ENCODE data around the gene C1QTNF12. TPM values are rescaled to one million over a fixed set of nuclear protein-coding genes. Genes with fewer than 3 reads are reported as not detected.

C1QTNF12 gene
- total RNA-seq, 2 experiments from 2014 or later = 3.4 to 4.8 TPM

GRCh38 chr1:1285102-1285571, 38.6 kb upstream of the C1QTNF12 start:
- Histone ChIP-seq H3K9me3 (ENCODE audit: control insufficient read depth in 1 of 2, insufficient read depth in 1 of 2, low read length in 2 of 2) (peaks cover 0 to 3% of the 10 kb centered on the region in 2 experiments), H3K27ac (ENCODE audit: low read depth in 1 of 2, low read length in 2 of 2) (no peak overlapping the region), H3K4me3 (ENCODE audit: low read length) (no peak overlapping the region), H3K4me1 (ENCODE audit: insufficient read depth, low read length) (peaks cover under 1% of the 10 kb centered on the region), H3K36me3 (ENCODE audit: insufficient read depth, low read length) (no peaks in the 10 kb centered on the region), H3K27me3 (ENCODE audit: control insufficient read depth in 1 of 2, insufficient read depth in 2 of 2, low read length in 2 of 2) (no peaks in the 10 kb centered on the region)
- POLR2A ChIA-PET = no interaction called here
- Mint-ChIP-seq H3K4me3 (no peak overlapping the region), H3K27ac (no peak overlapping the region), H3K9me3 (no peaks in the 10 kb centered on the region), H3K27me3 (no peaks in the 10 kb centered on the region), H3K4me1 (ENCODE audit: low read depth) (no peaks in the 10 kb centered on the region), H3K36me3 (ENCODE audit: low read depth) (no peaks in the 10 kb centered on the region)
- no peak for ATAC-seq (ENCODE audit: poor library complexity)
- no peak for TF ChIP-seq CTCF (IDR thresholded peaks at IDR 0.05)
- DNase-seq = no peak
- intact Hi-C loops (cut with DNase I, micrococcal nuclease) = no loop called here
- CTCF ChIA-PET = no interaction called here

GRCh38 chr1:1284221-1285101, 37.9 kb upstream of the C1QTNF12 start:
- Mint-ChIP-seq H3K27ac (no peak overlapping the region), H3K4me1 (ENCODE audit: low read depth) (no peaks in the 10 kb centered on the region), H3K27me3 (no peaks in the 10 kb centered on the region), H3K9me3 (no peaks in the 10 kb centered on the region), H3K4me3 (no peak overlapping the region), H3K36me3 (ENCODE audit: low read depth) (no peaks in the 10 kb centered on the region)
- peak in 1 of 14 experiments; percentile 25 for DNase-seq
- H3K36me3 ChIP-seq (ENCODE audit: insufficient read depth, low read length) = no peaks in the 10 kb centered on the region
- H3K4me3 ChIP-seq (ENCODE audit: low read length) = no peak overlapping the region
- peaks cover 0 to 3% of the 10 kb centered on the region in 2 experiments for H3K9me3 ChIP-seq (ENCODE audit: control insufficient read depth in 1 of 2, insufficient read depth in 1 of 2, low read length in 2 of 2)
- H3K27me3 ChIP-seq (ENCODE audit: control insufficient read depth in 1 of 2, insufficient read depth in 2 of 2, low read length in 2 of 2) = no peaks in the 10 kb centered on the region
- ChIA-PET POLR2A (no interaction called here), CTCF (no interaction called here)
- intact Hi-C loops (cut with DNase I, micrococcal nuclease) = no loop called here
- no peaks in the 10 kb centered on the region for H3K4me1 ChIP-seq (ENCODE audit: insufficient read depth, low read length)
- no peak overlapping the region for H3K27ac ChIP-seq (ENCODE audit: low read depth in 1 of 2, low read length in 2 of 2)
- no peak for ATAC-seq (ENCODE audit: poor library complexity)
- no peak for TF ChIP-seq CTCF (IDR thresholded peaks at IDR 0.05)

- Mint-ChIP-seq H3K27ac (no peak overlapping the region), H3K27me3 (no peaks in the 10 kb centered on the region), H3K9me3 (no peaks in the 10 kb centered on the region), H3K36me3 (ENCODE audit: low read depth) (no peaks in the 10 kb centered on the region), H3K4me1 (ENCODE audit: low read depth) (no peaks in the 10 kb centered on the region), H3K4me3 (no peak overlapping the region)
- DNase-seq (no peak), ATAC-seq (ENCODE audit: poor library complexity) (no peak)
- Histone ChIP-seq H3K36me3 (ENCODE audit: insufficient read depth, low read length) (no peaks in the 10 kb centered on the region), H3K27ac (ENCODE audit: low read depth in 1 of 2, low read length in 2 of 2) (no peak overlapping the region), H3K4me3 (ENCODE audit: low read length) (no peak overlapping the region), H3K27me3 (ENCODE audit: control insufficient read depth in 1 of 2, insufficient read depth in 2 of 2, low read length in 2 of 2) (no peaks in the 10 kb centered on the region), H3K4me1 (ENCODE audit: insufficient read depth, low read length) (no peaks in the 10 kb centered on the region), H3K9me3 (ENCODE audit: control insufficient read depth in 1 of 2, insufficient read depth in 1 of 2, low read length in 2 of 2) (peaks cover 0 to 3% of the 10 kb centered on the region in 2 experiments)
- POLR2A ChIA-PET = interaction anchor here (0.6 kb wide), 1 partner anchor 105 kb away, joined by 3 read pairs; no protein-coding TSS in a partner anchor
- intact Hi-C loops (cut with DNase I, micrococcal nuclease) = no loop called here
- TF ChIP-seq CTCF (IDR thresholded peaks at IDR 0.05) = no peak
- CTCF ChIA-PET = no interaction called here
Measured at GRCh38 chr1:1283821-1284220, 37.3 kb upstream of the C1QTNF12 start.

Data from CD4-positive, alpha-beta T cell (primary cell).